MG63 (cell line): ENCODE data around the gene ARPP21. TPM values are rescaled to one million over a fixed set of nuclear protein-coding genes. Genes with fewer than 3 reads are reported as not detected.

Source experiments
- DNase-seq: peaks from one replicate; pipeline ENCODE4 v3.0.0-alpha.2; 2020
- H3K27me3 ChIP-seq: fragments of 250-450 bp; sonication (Bioruptor Pico); 2 replicates; pipeline ENCODE4 v1.5.1; 2020; ENCODE audit warnings: mild to moderate bottlenecking, moderate library complexity
- H3K36me3 ChIP-seq: fragments of 250-450 bp; sonication (Bioruptor Pico); 2 replicates; pipeline ENCODE4 v1.5.1; 2020; ENCODE audit warnings: mild to moderate bottlenecking, moderate library complexity
- H3K4me3 ChIP-seq: fragments of 250-450 bp; sonication (Bioruptor Pico); 2 replicates; pipeline ENCODE4 v1.5.1; 2020; ENCODE audit warnings: mild to moderate bottlenecking, moderate library complexity
- H3K9me3 ChIP-seq: fragments of 250-450 bp; sonication (Bioruptor Pico); 2 replicates; pipeline ENCODE4 v1.5.1; 2020; ENCODE audit warnings: mild to moderate bottlenecking, moderate library complexity
- total RNA-seq: library from RNA; depleted of rRNA; stranded (reverse); fragments of >200 nt; shearing (Covaris generic); gene quantifications from 2 replicates; pipeline ENCODE4 v1.2.3, GENCODE V29; 2014; ENCODE audit warnings: low replicate concordance

ARPP21 gene
- total RNA-seq, 1 experiment from 2014 or later = not detected

DNA sequence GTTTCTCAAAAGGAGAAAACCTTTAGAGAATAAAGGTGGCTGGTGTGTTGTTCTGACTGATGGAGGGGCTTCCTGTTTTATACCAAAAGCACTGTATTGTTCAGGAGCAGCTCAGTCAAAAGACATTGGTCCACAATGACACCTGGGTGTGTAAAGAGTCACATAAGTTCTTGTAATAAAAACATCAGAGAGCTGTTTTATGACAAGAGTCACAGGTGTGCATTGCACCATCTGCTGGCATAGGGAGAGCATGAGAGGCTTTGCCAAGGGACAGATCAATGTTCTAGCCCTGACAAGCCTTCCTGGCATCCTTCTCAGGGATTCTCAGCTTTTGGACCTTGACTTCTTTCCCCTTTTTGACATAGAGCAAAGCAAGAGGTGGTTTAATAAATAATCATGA, 20.4 kb downstream of the ARPP21 start:
- Histone ChIP-seq H3K36me3 (no peaks in the 10 kb centered on the region), H3K27me3 (no peaks in the 10 kb centered on the region), H3K9me3 (no peaks in the 10 kb centered on the region), H3K4me3 (no peak overlapping the region)
- DNase-seq = no peak

GRCh38 chr3:35663471-35663870, 24.1 kb downstream of the ARPP21 start:
- Histone ChIP-seq H3K27me3 (no peaks in the 10 kb centered on the region), H3K9me3 (no peaks in the 10 kb centered on the region), H3K4me3 (no peak overlapping the region), H3K36me3 (no peaks in the 10 kb centered on the region)
- DNase-seq = no peak

GRCh38 chr3:35664460-35664919, 25.2 kb downstream of the ARPP21 start:
- H3K4me3 ChIP-seq = no peak overlapping the region
- peak; percentile 4 for DNase-seq
- H3K27me3 ChIP-seq = no peaks in the 10 kb centered on the region
- no peaks in the 10 kb centered on the region for H3K36me3 ChIP-seq
- no peaks in the 10 kb centered on the region for H3K9me3 ChIP-seq

GRCh38 chr3:35665390-35666055, 26.2 kb downstream of the ARPP21 start:
- DNase-seq = no peak
- no peaks in the 10 kb centered on the region for H3K9me3 ChIP-seq
- no peaks in the 10 kb centered on the region for H3K27me3 ChIP-seq
- H3K36me3 ChIP-seq = no peaks in the 10 kb centered on the region
- no peak overlapping the region for H3K4me3 ChIP-seq

- Histone ChIP-seq H3K36me3 (no peaks in the 10 kb centered on the region), H3K9me3 (no peaks in the 10 kb centered on the region), H3K4me3 (no peak overlapping the region), H3K27me3 (no peaks in the 10 kb centered on the region)
- no peak for DNase-seq
Measured at GRCh38 chr3:35666888-35667287, 27.6 kb downstream of the ARPP21 start.

DNA sequence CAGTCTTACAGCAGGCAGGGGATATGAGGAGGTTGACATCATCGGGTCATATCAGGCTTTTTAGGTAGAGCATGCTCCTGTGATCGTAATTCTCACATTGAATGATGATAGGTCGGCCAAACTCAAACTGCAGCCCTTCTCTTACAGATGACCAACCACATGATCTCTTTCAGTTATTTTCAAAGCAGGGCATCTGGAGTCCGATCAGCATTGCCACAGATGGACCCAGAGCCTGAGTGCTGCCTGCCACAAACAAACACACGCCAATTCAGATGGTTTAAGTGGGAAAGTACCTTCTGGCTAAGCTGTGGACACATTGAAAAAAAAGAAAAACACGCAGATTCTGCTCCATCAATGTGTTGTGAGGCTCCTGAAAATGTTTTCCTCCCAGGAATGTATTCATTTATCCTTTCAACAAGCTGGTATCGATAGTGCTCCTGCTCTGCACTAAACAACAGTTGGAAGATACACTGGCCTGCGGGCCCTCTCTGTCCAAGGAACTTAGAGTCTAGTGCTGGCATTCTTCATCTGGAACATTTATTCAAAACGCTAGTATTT, 31.2 kb downstream of the ARPP21 start:
- Histone ChIP-seq H3K36me3 (no peaks in the 10 kb centered on the region), H3K27me3 (no peaks in the 10 kb centered on the region), H3K4me3 (no peak overlapping the region), H3K9me3 (no peaks in the 10 kb centered on the region)
- DNase-seq = no peak

- no peaks in the 10 kb centered on the region for H3K27me3 ChIP-seq
- DNase-seq = no peak
- H3K4me3 ChIP-seq = no peak overlapping the region
- H3K36me3 ChIP-seq = no peaks in the 10 kb centered on the region
- no peaks in the 10 kb centered on the region for H3K9me3 ChIP-seq
Measured at GRCh38 chr3:35671483-35671882, 32.2 kb downstream of the ARPP21 start.

GRCh38 chr3:35673017-35673416, 33.7 kb downstream of the ARPP21 start:
- Histone ChIP-seq H3K27me3 (no peaks in the 10 kb centered on the region), H3K4me3 (no peak overlapping the region), H3K9me3 (no peaks in the 10 kb centered on the region), H3K36me3 (no peaks in the 10 kb centered on the region)
- DNase-seq = no peak

DNA sequence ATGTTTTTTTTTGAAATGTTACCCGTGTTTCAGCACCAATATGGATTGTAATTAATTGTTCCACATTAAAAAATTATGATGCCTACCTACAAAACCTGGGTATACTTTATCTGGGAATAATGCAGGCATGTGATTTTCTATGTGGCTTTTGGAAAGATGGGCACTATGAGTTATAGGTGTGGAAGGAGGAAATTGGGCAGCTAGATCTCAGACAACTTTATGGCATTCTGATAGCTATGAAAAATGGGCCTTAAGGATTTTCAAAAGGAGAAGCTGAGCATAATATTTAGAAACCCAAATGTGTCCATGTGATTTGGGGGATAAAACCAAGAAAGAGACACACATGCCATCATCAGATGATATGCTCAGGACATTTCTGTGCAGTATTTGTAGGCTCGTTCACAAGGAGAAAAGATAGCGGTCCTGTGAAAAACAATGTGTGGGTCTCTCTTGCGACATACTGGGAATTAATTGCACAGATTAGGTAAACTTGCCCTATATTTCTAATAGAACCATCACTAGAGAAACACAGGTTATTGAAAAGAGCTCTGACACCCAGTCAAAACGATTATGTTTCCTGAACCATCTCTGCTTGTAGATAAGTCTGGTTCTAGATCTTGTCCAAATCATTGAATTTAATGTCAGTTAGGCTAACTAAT, 35.3 kb downstream of the ARPP21 start:
- Histone ChIP-seq H3K36me3 (no peaks in the 10 kb centered on the region), H3K27me3 (no peaks in the 10 kb centered on the region), H3K9me3 (no peaks in the 10 kb centered on the region), H3K4me3 (no peak overlapping the region)
- DNase-seq = no peak

GRCh38 chr3:35675206-35675605, 35.9 kb downstream of the ARPP21 start:
- no peak overlapping the region for H3K4me3 ChIP-seq
- H3K36me3 ChIP-seq = no peaks in the 10 kb centered on the region
- no peaks in the 10 kb centered on the region for H3K27me3 ChIP-seq
- H3K9me3 ChIP-seq = no peaks in the 10 kb centered on the region
- DNase-seq = no peak

DNA sequence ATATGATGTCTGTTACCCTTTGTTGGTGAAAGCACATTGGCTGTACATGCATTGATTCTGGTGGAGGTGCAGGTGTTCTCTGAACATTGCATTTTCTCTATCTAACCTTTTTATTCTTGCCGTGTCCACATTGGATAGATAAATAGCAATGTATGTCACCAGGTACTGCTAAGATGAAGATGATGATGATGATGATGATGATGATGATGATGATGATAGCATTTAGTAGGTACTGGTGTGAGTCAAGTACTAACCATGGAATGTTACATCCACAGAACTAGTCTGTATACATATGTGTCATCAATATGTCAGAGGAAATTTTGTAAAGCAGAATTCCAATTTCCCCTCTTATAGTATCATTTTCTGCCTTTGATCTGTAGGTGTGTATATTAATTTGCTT, 36.3 kb downstream of the ARPP21 start:
- Histone ChIP-seq H3K36me3 (no peaks in the 10 kb centered on the region), H3K4me3 (no peak overlapping the region), H3K9me3 (no peaks in the 10 kb centered on the region), H3K27me3 (no peaks in the 10 kb centered on the region)
- DNase-seq = no peak

- Histone ChIP-seq H3K4me3 (no peak overlapping the region), H3K9me3 (no peaks in the 10 kb centered on the region), H3K27me3 (no peaks in the 10 kb centered on the region), H3K36me3 (no peaks in the 10 kb centered on the region)
- no peak for DNase-seq
Measured at GRCh38 chr3:35677797-35678196, 38.5 kb downstream of the ARPP21 start.

GRCh38 chr3:35678643-35679161, 39.4 kb downstream of the ARPP21 start:
- H3K4me3 ChIP-seq = no peak overlapping the region
- H3K27me3 ChIP-seq = no peaks in the 10 kb centered on the region
- DNase-seq = no peak
- H3K36me3 ChIP-seq = no peaks in the 10 kb centered on the region
- H3K9me3 ChIP-seq = no peaks in the 10 kb centered on the region

GRCh38 chr3:35679409-35680080, 40.2 kb downstream of the ARPP21 start:
- Histone ChIP-seq H3K4me3 (no peak overlapping the region), H3K27me3 (no peaks in the 10 kb centered on the region), H3K36me3 (no peaks in the 10 kb centered on the region), H3K9me3 (no peaks in the 10 kb centered on the region)
- no peak for DNase-seq

- DNase-seq = no peak
- Histone ChIP-seq H3K27me3 (no peaks in the 10 kb centered on the region), H3K36me3 (no peaks in the 10 kb centered on the region), H3K4me3 (no peak overlapping the region), H3K9me3 (no peaks in the 10 kb centered on the region)
Measured at GRCh38 chr3:35680866-35681650, 41.7 kb downstream of the ARPP21 start.

- Histone ChIP-seq H3K4me3 (no peak overlapping the region), H3K27me3 (no peaks in the 10 kb centered on the region), H3K36me3 (no peaks in the 10 kb centered on the region), H3K9me3 (no peaks in the 10 kb centered on the region)
- DNase-seq = no peak
Measured at GRCh38 chr3:35685153-35685552, 45.8 kb downstream of the ARPP21 start.

GRCh38 chr3:35688826-35689225, 49.5 kb downstream of the ARPP21 start:
- Histone ChIP-seq H3K27me3 (no peaks in the 10 kb centered on the region), H3K4me3 (no peak overlapping the region), H3K9me3 (no peaks in the 10 kb centered on the region), H3K36me3 (no peaks in the 10 kb centered on the region)
- DNase-seq = no peak
